ENCODE data around the gene ARX. TPM values are rescaled to one million over a fixed set of nuclear protein-coding genes. Genes with fewer than 3 reads are reported as not detected.

Gene ARX
- polyA plus RNA-seq, 3 donors: not detected

DNA sequence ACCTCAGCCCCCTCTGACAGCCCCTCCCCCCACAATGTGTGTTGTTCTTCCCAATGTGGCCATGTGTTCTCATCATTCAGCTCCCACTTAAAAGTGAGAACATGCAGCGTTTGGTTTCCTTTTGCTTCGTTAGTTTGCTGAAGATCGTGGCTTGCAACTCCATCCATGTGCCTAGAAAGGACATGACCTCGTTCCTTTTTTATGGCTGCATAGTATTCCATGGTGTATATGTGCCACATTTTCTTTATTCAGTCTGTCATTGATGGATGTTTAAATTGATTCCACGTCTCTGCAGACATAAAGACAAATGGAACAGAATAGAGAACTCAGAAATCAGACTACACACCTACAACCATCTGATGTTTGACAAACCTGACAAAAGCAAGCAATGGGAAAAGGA lies 46.0 kb downstream of the ARX start:
- no peaks in the 10 kb centered on the region for H3K4me1 Mint-ChIP-seq
- Histone ChIP-seq H3K4me2 (replicated peaks; ENCODE audit: extremely low read depth, low read length, poor library complexity, severe bottlenecking) (no peak overlapping the region), H3K79me2 (ENCODE audit: insufficient read depth, low read length) (no peaks in the 10 kb centered on the region), H3K36me3 (replicated peaks in 1 of 2; ENCODE audit: control insufficient read depth in 1 of 2, insufficient read depth in 2 of 2, low read length in 2 of 2) (no peaks in the 10 kb centered on the region), H3K4me1 (ENCODE audit: control insufficient read depth in 1 of 2, insufficient read depth in 2 of 2, low read length in 2 of 2) (no peaks in the 10 kb centered on the region), H3K9me3 (replicated peaks in 1 of 2; ENCODE audit: control insufficient read depth in 1 of 2, insufficient read depth in 1 of 2, low read length in 2 of 2) (no peaks in the 10 kb centered on the region), H3K9ac (ENCODE audit: insufficient read depth, low read length, poor library complexity, severe bottlenecking) (no peak overlapping the region), H3K4me3 (replicated peaks in 1 of 3; ENCODE audit: low read depth in 2 of 3, low read length in 3 of 3) (no peak overlapping the region), H4K20me1 (ENCODE audit: insufficient read depth, low read length) (no peaks in the 10 kb centered on the region), H3K27ac (ENCODE audit: low read depth in 1 of 2, low read length in 2 of 2) (no peak overlapping the region), H2AFZ (ENCODE audit: insufficient read depth, low read depth, low read length, poor library complexity, severe bottlenecking) (no peak overlapping the region), H3K27me3 (ENCODE audit: control insufficient read depth in 2 of 2, insufficient read depth in 2 of 2, low read length in 2 of 2) (no peaks in the 10 kb centered on the region)
- no peak overlapping the region for H3K4me3 Mint-ChIP-seq
- no CpG with 5 or more reads among the region's 5 CpGs for WGBS (ENCODE audit: insufficient coverage)
- intact Hi-C loops (cut with micrococcal nuclease): no loop called here
- peaks cover 0 to 1% (median 0%) of the 10 kb centered on the region in 3 donors for H3K27me3 Mint-ChIP-seq (ENCODE audit: low read depth in 3 of 3)
- no peak overlapping the region for H3K27ac Mint-ChIP-seq
- H3K36me3 Mint-ChIP-seq: peaks cover 0 to 3% of the 10 kb centered on the region in 2 donors
- peaks cover 0 to 9% (median 0%) of the 10 kb centered on the region in 7 donors for H3K9me3 Mint-ChIP-seq
- DNase-seq: no peak
- TF ChIP-seq, protein P1, sequence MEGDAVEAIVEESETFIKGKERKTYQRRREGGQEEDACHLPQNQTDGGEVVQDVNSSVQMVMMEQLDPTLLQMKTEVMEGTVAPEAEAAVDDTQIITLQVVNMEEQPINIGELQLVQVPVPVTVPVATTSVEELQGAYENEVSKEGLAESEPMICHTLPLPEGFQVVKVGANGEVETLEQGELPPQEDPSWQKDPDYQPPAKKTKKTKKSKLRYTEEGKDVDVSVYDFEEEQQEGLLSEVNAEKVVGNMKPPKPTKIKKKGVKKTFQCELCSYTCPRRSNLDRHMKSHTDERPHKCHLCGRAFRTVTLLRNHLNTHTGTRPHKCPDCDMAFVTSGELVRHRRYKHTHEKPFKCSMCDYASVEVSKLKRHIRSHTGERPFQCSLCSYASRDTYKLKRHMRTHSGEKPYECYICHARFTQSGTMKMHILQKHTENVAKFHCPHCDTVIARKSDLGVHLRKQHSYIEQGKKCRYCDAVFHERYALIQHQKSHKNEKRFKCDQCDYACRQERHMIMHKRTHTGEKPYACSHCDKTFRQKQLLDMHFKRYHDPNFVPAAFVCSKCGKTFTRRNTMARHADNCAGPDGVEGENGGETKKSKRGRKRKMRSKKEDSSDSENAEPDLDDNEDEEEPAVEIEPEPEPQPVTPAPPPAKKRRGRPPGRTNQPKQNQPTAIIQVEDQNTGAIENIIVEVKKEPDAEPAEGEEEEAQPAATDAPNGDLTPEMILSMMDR (IDR thresholded peaks at IDR 0.05): no peak

DNA sequence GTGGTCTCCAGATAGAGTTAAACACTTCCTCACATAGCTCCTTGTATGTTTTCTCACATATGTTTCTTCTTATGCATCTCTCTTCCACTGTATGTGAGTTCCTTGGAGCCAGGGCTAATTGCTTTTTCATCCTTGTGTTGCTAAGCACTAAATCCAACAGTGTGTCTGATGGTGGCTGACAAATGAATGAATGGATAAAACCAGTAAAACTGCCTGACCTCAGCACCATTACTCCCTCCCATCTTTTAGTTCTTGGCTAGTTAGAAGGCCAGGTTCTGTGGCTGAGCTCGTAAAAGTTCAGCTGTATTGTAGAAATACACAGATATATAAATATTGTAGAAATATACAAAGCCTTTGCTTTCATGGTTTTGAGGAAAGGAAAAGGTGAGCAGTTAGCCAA lies 50.4 kb downstream of the ARX start:
- no peaks in the 10 kb centered on the region for H3K9me3 ChIP-seq (replicated peaks in 1 of 2; ENCODE audit: control insufficient read depth in 1 of 2, insufficient read depth in 1 of 2, low read length in 2 of 2)
- H3K79me2 ChIP-seq (ENCODE audit: insufficient read depth, low read length): no peaks in the 10 kb centered on the region
- Mint-ChIP-seq H3K27ac (no peak overlapping the region), H3K4me1 (no peaks in the 10 kb centered on the region), H3K4me3 (no peak overlapping the region), H3K27me3 (ENCODE audit: low read depth in 3 of 3) (peaks cover 0 to 1% (median 0%) of the 10 kb centered on the region in 3 donors), H3K9me3 (peaks cover 0 to 6% (median 0%) of the 10 kb centered on the region in 7 donors), H3K36me3 (peaks cover 0 to 3% of the 10 kb centered on the region in 2 donors)
- no peaks in the 10 kb centered on the region for H3K36me3 ChIP-seq (replicated peaks in 1 of 2; ENCODE audit: control insufficient read depth in 1 of 2, insufficient read depth in 2 of 2, low read length in 2 of 2)
- TF ChIP-seq, protein P1 (IDR thresholded peaks at IDR 0.05): no peak
- H2AFZ ChIP-seq (ENCODE audit: insufficient read depth, low read depth, low read length, poor library complexity, severe bottlenecking): no peak overlapping the region
- H3K27me3 ChIP-seq (ENCODE audit: control insufficient read depth in 2 of 2, insufficient read depth in 2 of 2, low read length in 2 of 2): no peaks in the 10 kb centered on the region
- no peak overlapping the region for H3K4me3 ChIP-seq (replicated peaks in 1 of 3; ENCODE audit: low read depth in 2 of 3, low read length in 3 of 3)
- no peaks in the 10 kb centered on the region for H3K4me1 ChIP-seq (ENCODE audit: control insufficient read depth in 1 of 2, insufficient read depth in 2 of 2, low read length in 2 of 2)
- WGBS (ENCODE audit: insufficient coverage): no CpG with 5 or more reads among the region's 1 CpG
- H3K27ac ChIP-seq (ENCODE audit: low read depth in 1 of 2, low read length in 2 of 2): no peak overlapping the region
- no peak overlapping the region for H3K4me2 ChIP-seq (replicated peaks; ENCODE audit: extremely low read depth, low read length, poor library complexity, severe bottlenecking)
- H3K9ac ChIP-seq (ENCODE audit: insufficient read depth, low read length, poor library complexity, severe bottlenecking): no peak overlapping the region
- no peaks in the 10 kb centered on the region for H4K20me1 ChIP-seq (ENCODE audit: insufficient read depth, low read length)
- intact Hi-C loops (cut with micrococcal nuclease): no loop called here
- DNase-seq: no peak

All from CD14-positive monocyte (primary cell).